ENCODE measurements around the gene CXCL9. TPM values are rescaled to one million over a fixed set of nuclear protein-coding genes. Genes with fewer than 3 reads are reported as not detected.

Gene CXCL9
- total and polyA plus RNA-seq, 7 donors, result 4.9 to 56.9 TPM; not detected in 5

DNA sequence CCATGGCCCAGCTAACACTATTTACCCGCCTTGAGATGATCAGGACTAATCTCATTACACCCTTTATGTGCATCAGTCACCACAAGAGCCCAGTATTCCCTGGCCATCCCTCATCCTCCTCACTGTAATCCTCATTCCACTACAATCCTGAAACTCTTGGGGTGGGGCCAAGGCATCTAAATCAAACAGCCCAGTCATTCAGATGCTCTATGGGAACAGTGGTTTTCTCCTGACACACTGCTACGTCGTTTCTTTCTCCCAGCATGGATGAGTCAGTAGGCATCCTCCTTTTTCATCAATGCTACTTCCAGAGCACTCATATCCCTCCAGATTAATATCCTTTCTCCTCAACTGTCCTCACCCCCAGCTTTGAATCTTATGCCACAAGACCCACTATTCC is 22.2 kb downstream of the CXCL9 start:
- WGBS, 2 donors, result 81 to 88% methylated on average over 3 of the region's 3 CpGs
- no peak for DNase-seq
- Histone ChIP-seq H3K9me3 (no peaks in the 10 kb centered on the region), H3K27ac (no peak overlapping the region), H3K36me3 (peaks cover 0 to 19% (median 6%) of the 10 kb centered on the region in 4 donors), H3K4me1 (peaks cover 0 to 32% (median 17%) of the 10 kb centered on the region in 4 donors), H3K27me3 (no peaks in the 10 kb centered on the region), H3K4me3 (no peak overlapping the region)
- intact Hi-C loops (cut with DNase I), result no loop called here
- TF ChIP-seq POLR2AphosphoS5 (IDR thresholded peaks at IDR 0.05) (no peak), EP300 (IDR thresholded peaks at IDR 0.05) (no peak), POLR2A (IDR thresholded peaks at IDR 0.05) (no peak)
- TF ChIP-seq, protein P1, sequence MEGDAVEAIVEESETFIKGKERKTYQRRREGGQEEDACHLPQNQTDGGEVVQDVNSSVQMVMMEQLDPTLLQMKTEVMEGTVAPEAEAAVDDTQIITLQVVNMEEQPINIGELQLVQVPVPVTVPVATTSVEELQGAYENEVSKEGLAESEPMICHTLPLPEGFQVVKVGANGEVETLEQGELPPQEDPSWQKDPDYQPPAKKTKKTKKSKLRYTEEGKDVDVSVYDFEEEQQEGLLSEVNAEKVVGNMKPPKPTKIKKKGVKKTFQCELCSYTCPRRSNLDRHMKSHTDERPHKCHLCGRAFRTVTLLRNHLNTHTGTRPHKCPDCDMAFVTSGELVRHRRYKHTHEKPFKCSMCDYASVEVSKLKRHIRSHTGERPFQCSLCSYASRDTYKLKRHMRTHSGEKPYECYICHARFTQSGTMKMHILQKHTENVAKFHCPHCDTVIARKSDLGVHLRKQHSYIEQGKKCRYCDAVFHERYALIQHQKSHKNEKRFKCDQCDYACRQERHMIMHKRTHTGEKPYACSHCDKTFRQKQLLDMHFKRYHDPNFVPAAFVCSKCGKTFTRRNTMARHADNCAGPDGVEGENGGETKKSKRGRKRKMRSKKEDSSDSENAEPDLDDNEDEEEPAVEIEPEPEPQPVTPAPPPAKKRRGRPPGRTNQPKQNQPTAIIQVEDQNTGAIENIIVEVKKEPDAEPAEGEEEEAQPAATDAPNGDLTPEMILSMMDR (IDR thresholded peaks at IDR 0.05), result no peak

DNA sequence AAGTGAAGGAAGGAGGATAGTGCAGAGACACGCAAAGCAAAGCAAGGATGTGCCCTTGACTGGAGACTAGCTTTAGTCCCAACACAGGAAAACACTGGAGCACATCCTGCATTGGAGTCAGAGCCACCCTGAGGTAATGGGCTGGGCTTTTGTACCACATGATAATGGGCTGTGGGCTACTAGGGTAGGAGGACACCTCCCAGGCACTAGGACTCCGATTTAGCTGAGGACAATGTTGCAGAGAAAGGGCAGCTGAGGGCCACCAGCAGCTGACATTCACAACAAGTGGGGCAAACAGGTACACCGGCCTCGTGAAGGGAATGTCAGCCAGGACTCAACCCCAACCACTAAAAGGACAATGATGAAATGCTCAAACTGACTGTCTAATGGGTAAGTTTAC is 26.7 kb downstream of the CXCL9 start:
- TF ChIP-seq POLR2AphosphoS5 (IDR thresholded peaks at IDR 0.05) (no peak), POLR2A (IDR thresholded peaks at IDR 0.05) (no peak), EP300 (IDR thresholded peaks at IDR 0.05) (no peak)
- TF ChIP-seq, protein P1 (IDR thresholded peaks at IDR 0.05), result no peak
- Histone ChIP-seq H3K4me3 (no peak overlapping the region), H3K4me1 (peaks cover 0 to 7% (median 0%) of the 10 kb centered on the region in 4 donors), H3K36me3 (peaks cover 7 to 55% (median 28%) of the 10 kb centered on the region in 4 donors), H3K27me3 (no peaks in the 10 kb centered on the region), H3K9me3 (no peaks in the 10 kb centered on the region), H3K27ac (no peak overlapping the region)
- intact Hi-C loops (cut with DNase I), result no loop called here
- DNase-seq, result no peak
- WGBS, 2 donors, result 70 to 87% methylated on average over 4 of the region's 4 CpGs

DNA sequence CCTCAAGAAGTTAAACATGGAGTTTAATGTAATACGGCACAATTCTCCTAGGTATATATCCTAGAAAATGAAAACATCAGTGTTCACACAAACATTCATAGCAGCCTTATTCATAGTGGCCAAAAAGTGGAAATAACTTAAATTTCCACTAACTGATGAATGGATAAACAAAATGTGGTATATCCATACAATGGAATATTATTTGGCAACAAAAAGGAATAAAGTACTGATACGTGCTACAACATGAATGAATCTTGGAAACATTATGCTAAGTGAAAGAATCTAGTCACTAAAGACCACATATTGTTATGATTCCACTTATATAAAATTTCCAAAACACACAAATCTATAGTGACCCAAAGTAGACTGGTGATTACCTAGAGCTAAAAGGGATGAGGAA is 31.1 kb downstream of the CXCL9 start:
- H3K27me3 ChIP-seq, result no peaks in the 10 kb centered on the region
- intact Hi-C loops (cut with DNase I), result no loop called here
- no peak overlapping the region for H3K27ac ChIP-seq
- 97 to 98% methylated on average over 2 of the region's 2 CpGs for WGBS, 2 donors
- no peaks in the 10 kb centered on the region for H3K4me1 ChIP-seq
- H3K4me3 ChIP-seq, result no peak overlapping the region
- TF ChIP-seq EP300 (IDR thresholded peaks at IDR 0.05) (no peak), POLR2AphosphoS5 (IDR thresholded peaks at IDR 0.05) (no peak), POLR2A (IDR thresholded peaks at IDR 0.05) (no peak)
- TF ChIP-seq, protein P1 (IDR thresholded peaks at IDR 0.05), result no peak
- no peaks in the 10 kb centered on the region for H3K9me3 ChIP-seq
- peaks cover 7 to 90% (median 53%) of the 10 kb centered on the region in 4 donors for H3K36me3 ChIP-seq
- no peak for DNase-seq

DNA sequence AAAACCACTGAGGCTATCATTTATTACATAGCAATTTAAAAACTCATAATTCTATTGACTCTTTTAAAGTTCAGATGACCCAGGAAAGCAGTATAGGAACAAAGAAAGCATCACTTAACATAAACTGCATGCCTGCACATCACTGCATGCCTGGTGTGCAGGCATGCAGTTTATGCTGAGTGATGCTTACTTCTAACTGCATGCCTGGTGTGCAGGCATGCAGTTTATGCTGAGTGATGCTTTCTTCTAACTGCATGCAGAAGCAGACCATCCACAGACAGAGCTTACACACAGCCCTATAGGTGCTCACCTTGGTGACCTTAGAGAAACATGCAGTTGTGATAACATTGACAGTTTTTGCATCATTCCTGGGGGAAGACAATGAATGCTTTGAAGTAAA is 33.5 kb downstream of the CXCL9 start:
- Histone ChIP-seq H3K4me1 (no peaks in the 10 kb centered on the region), H3K9me3 (no peaks in the 10 kb centered on the region), H3K27me3 (no peaks in the 10 kb centered on the region), H3K27ac (no peak overlapping the region), H3K4me3 (no peak overlapping the region), H3K36me3 (peaks cover 15 to 99% (median 61%) of the 10 kb centered on the region in 4 donors)
- no peak for TF ChIP-seq POLR2A (IDR thresholded peaks at IDR 0.05)
- TF ChIP-seq POLR2AphosphoS5 (IDR thresholded peaks at IDR 0.05), result no peak
- TF ChIP-seq, protein P1 (IDR thresholded peaks at IDR 0.05), result no peak
- no peak for TF ChIP-seq EP300 (IDR thresholded peaks at IDR 0.05)
- intact Hi-C loops (cut with DNase I), result no loop called here
- no peak for DNase-seq

DNA sequence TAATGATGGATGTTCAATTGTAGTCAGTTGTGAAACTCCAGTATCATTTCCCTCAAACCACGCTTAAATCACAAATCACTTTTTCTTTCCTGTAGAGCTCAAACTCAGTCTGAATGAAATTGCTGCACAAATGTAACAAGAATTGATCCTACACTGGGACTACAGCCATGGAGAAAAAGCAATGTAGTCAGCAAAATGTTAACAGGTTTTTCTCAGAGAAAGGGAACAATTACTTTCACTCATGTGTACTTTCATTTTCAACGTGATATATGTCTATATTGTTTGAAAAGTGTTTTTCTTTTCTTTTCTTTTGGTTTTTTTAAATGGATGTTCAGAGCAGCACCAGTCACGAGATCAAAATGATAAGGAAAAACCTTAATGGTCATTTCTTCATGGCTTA is 39.2 kb downstream of the CXCL9 start:
- DNase-seq, result no peak
- Histone ChIP-seq H3K9me3 (no peaks in the 10 kb centered on the region), H3K4me1 (no peaks in the 10 kb centered on the region), H3K36me3 (peaks cover 7 to 100% (median 69%) of the 10 kb centered on the region in 4 donors), H3K27ac (no peak overlapping the region), H3K27me3 (no peaks in the 10 kb centered on the region), H3K4me3 (no peak overlapping the region)
- 77 to 86% methylated on average over 3 of the region's 3 CpGs for WGBS, 2 donors
- intact Hi-C loops (cut with DNase I), result no loop called here
- TF ChIP-seq, protein P1 (IDR thresholded peaks at IDR 0.05), result no peak
- TF ChIP-seq POLR2AphosphoS5 (IDR thresholded peaks at IDR 0.05) (no peak), EP300 (IDR thresholded peaks at IDR 0.05) (no peak), POLR2A (IDR thresholded peaks at IDR 0.05) (no peak)
